ENCODE data around the gene CDC14B. TPM values are rescaled to one million over a fixed set of nuclear protein-coding genes. Genes with fewer than 3 reads are reported as not detected.

The CDC14B gene
- total and polyA plus RNA-seq, 2 donors (not counting 1 experiment from before 2014, with no cell fraction given) = 2.8 to 8.5 TPM

DNA sequence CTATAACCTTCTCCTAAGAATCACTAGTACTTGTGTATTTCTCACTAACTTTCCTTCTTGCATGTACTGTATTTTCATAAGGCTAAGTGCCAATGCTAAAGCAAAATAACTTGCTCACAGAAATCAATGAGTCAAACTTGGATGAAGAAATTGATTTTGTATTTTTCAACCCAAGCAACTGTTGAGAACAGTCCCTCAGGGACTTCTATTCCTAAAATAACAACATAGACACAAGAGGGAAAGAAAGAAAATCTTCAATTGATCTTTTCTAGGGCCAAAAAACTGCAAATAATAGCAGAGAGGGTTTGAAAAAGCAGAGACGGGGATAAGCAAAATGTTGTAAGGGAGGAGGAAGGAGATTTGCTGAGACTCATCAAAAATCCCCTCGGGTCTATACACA, 99.9 kb downstream of the CDC14B start:
- H3K4me3 Mint-ChIP-seq = no peak overlapping the region
- WGBS (ENCODE audit: insufficient coverage) = no CpG with 5 or more reads among the region's 2 CpGs
- CTCF ChIA-PET = no interaction called here
- H3K9me3 ChIP-seq (ENCODE audit: control extremely low read depth in 1 of 3, control insufficient read depth in 2 of 3, insufficient read depth in 1 of 3, low read length in 2 of 3) = no peaks in the 10 kb centered on the region
- no peak overlapping the region for H2AFZ ChIP-seq (ENCODE audit: insufficient read depth, low read depth, low read length, poor library complexity, severe bottlenecking)
- no peaks in the 10 kb centered on the region for H3K9me3 Mint-ChIP-seq (ENCODE audit: insufficient read depth)
- no peaks in the 10 kb centered on the region for H3K27me3 ChIP-seq (replicated peaks in 1 of 4; ENCODE audit: control extremely low read depth in 1 of 4, control insufficient read depth in 3 of 4, insufficient read depth in 4 of 4, low read length in 3 of 4)
- H3K27ac Mint-ChIP-seq = no peak overlapping the region
- H3K4me1 ChIP-seq (ENCODE audit: control insufficient read depth in 2 of 2, insufficient read depth in 2 of 2, low read length in 2 of 2) = no peaks in the 10 kb centered on the region
- DNase-seq (no peak), ATAC-seq (ENCODE audit: low read depth) (no peak)
- intact Hi-C loops (cut with micrococcal nuclease) = no loop called here
- H3K9ac ChIP-seq (ENCODE audit: low read length) = no peak overlapping the region
- TF ChIP-seq, protein P1, sequence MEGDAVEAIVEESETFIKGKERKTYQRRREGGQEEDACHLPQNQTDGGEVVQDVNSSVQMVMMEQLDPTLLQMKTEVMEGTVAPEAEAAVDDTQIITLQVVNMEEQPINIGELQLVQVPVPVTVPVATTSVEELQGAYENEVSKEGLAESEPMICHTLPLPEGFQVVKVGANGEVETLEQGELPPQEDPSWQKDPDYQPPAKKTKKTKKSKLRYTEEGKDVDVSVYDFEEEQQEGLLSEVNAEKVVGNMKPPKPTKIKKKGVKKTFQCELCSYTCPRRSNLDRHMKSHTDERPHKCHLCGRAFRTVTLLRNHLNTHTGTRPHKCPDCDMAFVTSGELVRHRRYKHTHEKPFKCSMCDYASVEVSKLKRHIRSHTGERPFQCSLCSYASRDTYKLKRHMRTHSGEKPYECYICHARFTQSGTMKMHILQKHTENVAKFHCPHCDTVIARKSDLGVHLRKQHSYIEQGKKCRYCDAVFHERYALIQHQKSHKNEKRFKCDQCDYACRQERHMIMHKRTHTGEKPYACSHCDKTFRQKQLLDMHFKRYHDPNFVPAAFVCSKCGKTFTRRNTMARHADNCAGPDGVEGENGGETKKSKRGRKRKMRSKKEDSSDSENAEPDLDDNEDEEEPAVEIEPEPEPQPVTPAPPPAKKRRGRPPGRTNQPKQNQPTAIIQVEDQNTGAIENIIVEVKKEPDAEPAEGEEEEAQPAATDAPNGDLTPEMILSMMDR (IDR thresholded peaks at IDR 0.05) = no peak
- no peak for TF ChIP-seq EZH2 (IDR thresholded peaks at IDR 0.05; ENCODE audit: borderline replicate concordance, insufficient read depth, low read depth, low read length, poor library complexity, severe bottlenecking)
- no peaks in the 10 kb centered on the region for H3K27me3 Mint-ChIP-seq
- H3K4me3 ChIP-seq (ENCODE audit: control extremely low read depth in 1 of 5, extremely low read depth in 1 of 5, insufficient read depth in 1 of 5, low read depth in 2 of 5, low read length in 4 of 5) = no peak overlapping the region
- no peaks in the 10 kb centered on the region for H4K20me1 ChIP-seq (ENCODE audit: control insufficient read depth, insufficient read depth, low read length, poor library complexity, severe bottlenecking)
- H3K4me1 Mint-ChIP-seq = no peaks in the 10 kb centered on the region
- no peak overlapping the region for H3K4me2 ChIP-seq (replicated peaks; ENCODE audit: low read depth, low read length, poor library complexity, severe bottlenecking)
- H3K79me2 ChIP-seq (ENCODE audit: control insufficient read depth, insufficient read depth, low read length) = no peaks in the 10 kb centered on the region
- POLR2A ChIA-PET = no interaction called here
- H3K27ac ChIP-seq (ENCODE audit: low read length in 2 of 2) = no peak overlapping the region
- H3K36me3 ChIP-seq (replicated peaks in 1 of 2; ENCODE audit: control extremely low read depth in 1 of 2, control insufficient read depth in 1 of 2, extremely low read depth in 1 of 2, insufficient read depth in 2 of 2, low read length in 1 of 2) = no peaks in the 10 kb centered on the region

DNA sequence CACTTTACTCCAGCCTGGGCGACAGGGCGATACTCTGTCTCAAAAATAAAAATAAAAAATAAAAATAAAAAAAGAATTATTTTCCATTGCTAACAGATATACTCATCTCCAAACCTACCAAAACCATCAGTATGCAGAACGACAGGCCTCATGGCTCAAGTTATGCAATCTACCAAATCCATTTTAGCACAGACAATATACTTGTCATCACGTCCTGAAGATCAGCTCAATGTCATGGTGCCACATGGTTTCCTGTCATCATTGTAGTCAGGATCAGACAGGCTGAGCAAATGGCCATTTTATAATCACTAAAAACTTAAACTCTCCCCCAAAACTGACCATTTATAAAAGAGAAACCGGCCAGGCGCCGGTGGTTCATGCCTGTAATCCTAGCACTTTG, 100.5 kb downstream of the CDC14B start:
- no peaks in the 10 kb centered on the region for H3K4me1 Mint-ChIP-seq
- H3K9me3 Mint-ChIP-seq (ENCODE audit: insufficient read depth) = no peaks in the 10 kb centered on the region
- intact Hi-C loops (cut with micrococcal nuclease) = no loop called here
- Histone ChIP-seq H3K79me2 (ENCODE audit: control insufficient read depth, insufficient read depth, low read length) (no peaks in the 10 kb centered on the region), H3K4me2 (replicated peaks; ENCODE audit: low read depth, low read length, poor library complexity, severe bottlenecking) (no peak overlapping the region), H3K27me3 (replicated peaks in 1 of 4; ENCODE audit: control extremely low read depth in 1 of 4, control insufficient read depth in 3 of 4, insufficient read depth in 4 of 4, low read length in 3 of 4) (no peaks in the 10 kb centered on the region), H4K20me1 (ENCODE audit: control insufficient read depth, insufficient read depth, low read length, poor library complexity, severe bottlenecking) (no peaks in the 10 kb centered on the region), H3K27ac (ENCODE audit: low read length in 2 of 2) (no peak overlapping the region), H3K4me1 (ENCODE audit: control insufficient read depth in 2 of 2, insufficient read depth in 2 of 2, low read length in 2 of 2) (no peaks in the 10 kb centered on the region), H3K9ac (ENCODE audit: low read length) (no peak overlapping the region), H3K36me3 (replicated peaks in 1 of 2; ENCODE audit: control extremely low read depth in 1 of 2, control insufficient read depth in 1 of 2, extremely low read depth in 1 of 2, insufficient read depth in 2 of 2, low read length in 1 of 2) (no peaks in the 10 kb centered on the region), H3K9me3 (ENCODE audit: control extremely low read depth in 1 of 3, control insufficient read depth in 2 of 3, insufficient read depth in 1 of 3, low read length in 2 of 3) (no peaks in the 10 kb centered on the region), H2AFZ (ENCODE audit: insufficient read depth, low read depth, low read length, poor library complexity, severe bottlenecking) (no peak overlapping the region), H3K4me3 (ENCODE audit: control extremely low read depth in 1 of 5, extremely low read depth in 1 of 5, insufficient read depth in 1 of 5, low read depth in 2 of 5, low read length in 4 of 5) (no peak overlapping the region)
- TF ChIP-seq, protein P1 (IDR thresholded peaks at IDR 0.05) = no peak
- TF ChIP-seq EZH2 (IDR thresholded peaks at IDR 0.05; ENCODE audit: borderline replicate concordance, insufficient read depth, low read depth, low read length, poor library complexity, severe bottlenecking) = no peak
- no peak for DNase-seq
- no peak overlapping the region for H3K27ac Mint-ChIP-seq
- CTCF ChIA-PET = interaction anchor here (0.5 kb wide), 1 partner anchor 356 kb away, joined by 3 read pairs; no protein-coding TSS in a partner anchor
- POLR2A ChIA-PET = no interaction called here
- H3K4me3 Mint-ChIP-seq = no peak overlapping the region
- no peak for ATAC-seq (ENCODE audit: low read depth)
- no peaks in the 10 kb centered on the region for H3K27me3 Mint-ChIP-seq
- WGBS (ENCODE audit: insufficient coverage) = 88% methylated on average over 5 of the region's 7 CpGs

Measured in B cell (primary cell).